ENCODE measurements around the gene USP11.

Gene USP11

DNA sequence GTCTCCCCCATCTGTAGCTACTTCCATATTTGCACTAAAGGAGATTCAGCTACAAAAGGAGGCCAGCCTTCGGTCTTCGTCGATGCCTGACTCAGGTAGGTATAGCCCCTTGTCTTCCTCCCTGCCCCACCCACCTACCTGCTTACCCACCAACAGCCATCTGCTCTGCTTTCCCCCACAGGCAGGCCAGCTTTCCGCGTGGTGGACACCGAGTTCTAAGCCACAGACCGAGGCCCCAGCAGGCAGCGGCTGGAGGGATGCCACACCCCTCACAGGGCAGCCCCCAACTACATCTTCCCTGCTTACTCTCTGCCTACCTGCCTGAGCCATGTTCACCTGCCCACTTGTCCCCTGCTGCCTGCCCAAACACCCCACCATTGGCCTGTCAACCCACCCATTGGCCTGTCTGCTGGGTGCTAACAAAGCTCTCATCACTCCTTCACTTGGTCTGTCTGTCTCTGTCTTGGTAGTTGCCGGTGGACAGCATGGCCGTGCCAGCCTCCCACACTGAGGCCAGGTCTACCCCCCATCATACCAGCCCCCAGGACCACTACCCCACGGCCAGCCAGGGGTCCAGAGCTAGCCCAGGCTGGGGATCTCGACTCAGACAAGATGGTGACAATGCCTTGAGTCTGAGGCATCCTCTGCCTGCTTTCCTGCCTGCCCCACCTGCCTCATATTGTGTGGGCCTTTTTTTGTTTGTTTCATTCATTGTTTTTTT, 4.1 kb upstream of the USP11 start:
- H3K36me3 ChIP-seq (ENCODE audit: control insufficient read depth, insufficient read depth, low read length), result peaks cover 48% of the 10 kb centered on the region
- no peak overlapping the region for H3K4me3 ChIP-seq (ENCODE audit: low read depth, low read length)
- no peaks in the 10 kb centered on the region for H3K9me3 ChIP-seq (ENCODE audit: control insufficient read depth, insufficient read depth, low read length)
- no peak overlapping the region for H3K9ac ChIP-seq (ENCODE audit: low read depth, low read length)
- no peaks in the 10 kb centered on the region for H3K27me3 ChIP-seq (ENCODE audit: control insufficient read depth, insufficient read depth, low read length)
- peaks cover 4% of the 10 kb centered on the region for H3K4me1 ChIP-seq (ENCODE audit: control insufficient read depth, insufficient read depth, low read length)

DNA sequence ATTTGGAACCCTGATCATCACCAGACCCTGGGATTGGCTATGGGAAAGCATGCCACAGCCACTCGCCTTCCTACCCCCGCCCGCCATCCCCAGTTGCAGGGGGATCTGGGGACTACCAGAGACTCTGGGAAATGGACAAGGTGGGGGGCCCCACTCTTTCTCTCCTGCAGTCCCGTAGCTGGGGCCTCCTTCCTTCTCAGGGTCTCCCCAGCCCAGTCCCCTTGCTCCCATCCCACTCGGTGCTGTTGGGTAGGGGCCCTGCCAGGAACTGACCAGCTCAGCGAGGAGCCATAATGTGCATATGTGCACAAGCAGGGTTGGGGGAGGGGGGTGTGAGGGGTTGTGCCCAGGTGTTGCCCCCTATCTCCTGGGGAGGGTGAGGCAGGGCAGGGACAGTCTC, 3.4 kb upstream of the USP11 start:
- Histone ChIP-seq H3K4me3 (ENCODE audit: low read depth, low read length) (no peak overlapping the region), H3K9me3 (ENCODE audit: control insufficient read depth, insufficient read depth, low read length) (no peaks in the 10 kb centered on the region), H3K4me1 (ENCODE audit: control insufficient read depth, insufficient read depth, low read length) (peaks cover 4% of the 10 kb centered on the region), H3K9ac (ENCODE audit: low read depth, low read length) (no peak overlapping the region), H3K36me3 (ENCODE audit: control insufficient read depth, insufficient read depth, low read length) (peaks cover 41% of the 10 kb centered on the region), H3K27me3 (ENCODE audit: control insufficient read depth, insufficient read depth, low read length) (no peaks in the 10 kb centered on the region)

DNA sequence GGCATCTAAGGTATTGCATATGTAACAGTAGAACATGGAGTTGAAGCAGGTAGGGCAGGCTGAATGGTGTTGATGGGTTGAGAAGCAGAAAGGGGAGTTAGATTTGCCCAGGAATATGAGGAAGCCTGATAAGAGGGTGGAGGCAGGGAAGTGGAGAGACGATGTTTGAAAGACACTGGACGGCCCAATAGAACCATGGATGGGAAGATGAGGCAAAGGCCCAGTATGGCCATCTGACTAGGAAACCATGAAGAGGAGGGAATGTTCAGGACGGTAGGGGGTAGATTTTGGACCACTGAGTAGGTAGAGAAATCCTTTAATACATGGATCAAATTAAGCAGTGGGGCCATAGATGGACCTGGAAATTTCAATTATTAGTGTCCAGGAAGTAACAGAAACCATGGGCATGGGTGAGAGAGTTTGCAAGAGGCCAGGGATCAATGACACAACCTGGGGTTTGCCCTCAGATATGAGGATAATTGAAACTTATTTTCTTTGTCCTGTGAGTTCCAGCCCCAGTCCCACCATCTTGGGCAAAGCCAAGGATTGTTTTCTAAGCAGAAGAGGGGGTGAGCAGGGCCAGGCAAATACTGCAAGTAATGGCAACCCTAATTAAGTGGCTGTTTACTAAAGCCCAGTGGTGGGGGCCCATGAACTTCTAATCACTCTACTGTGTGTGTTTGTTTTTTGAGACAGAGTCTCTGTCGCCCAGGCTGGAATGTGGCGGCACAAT, 2.5 kb upstream of the USP11 start:
- Histone ChIP-seq H3K9me3 (ENCODE audit: control insufficient read depth, insufficient read depth, low read length) (no peaks in the 10 kb centered on the region), H3K4me1 (ENCODE audit: control insufficient read depth, insufficient read depth, low read length) (peaks cover 4% of the 10 kb centered on the region), H3K27me3 (ENCODE audit: control insufficient read depth, insufficient read depth, low read length) (no peaks in the 10 kb centered on the region), H3K36me3 (ENCODE audit: control insufficient read depth, insufficient read depth, low read length) (peaks cover 34% of the 10 kb centered on the region), H3K4me3 (ENCODE audit: low read depth, low read length) (no peak overlapping the region), H3K9ac (ENCODE audit: low read depth, low read length) (no peak overlapping the region)

DNA sequence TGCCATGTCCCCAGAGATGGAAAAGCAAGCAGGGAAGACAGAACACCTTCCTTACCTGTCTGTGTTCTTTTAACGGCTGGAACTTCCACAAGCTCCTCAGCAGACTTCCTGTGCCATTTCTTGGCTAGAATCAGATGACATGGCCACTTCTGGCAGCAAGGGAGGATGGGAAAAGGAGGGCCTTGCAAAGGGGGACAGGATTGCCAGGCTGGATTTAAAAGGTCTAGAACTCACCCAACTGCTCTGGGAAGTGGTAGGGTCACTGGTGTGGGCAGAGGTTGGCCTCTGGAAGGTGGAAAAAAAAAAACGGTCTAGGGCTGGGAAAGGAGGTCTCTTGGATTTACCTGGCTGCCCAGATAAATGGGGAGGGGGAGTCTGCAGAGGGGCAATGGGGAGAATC, 1.6 kb upstream of the USP11 start:
- Histone ChIP-seq H3K9me3 (ENCODE audit: control insufficient read depth, insufficient read depth, low read length) (no peaks in the 10 kb centered on the region), H3K36me3 (ENCODE audit: control insufficient read depth, insufficient read depth, low read length) (peaks cover 25% of the 10 kb centered on the region), H3K9ac (ENCODE audit: low read depth, low read length) (no peak overlapping the region), H3K27me3 (ENCODE audit: control insufficient read depth, insufficient read depth, low read length) (no peaks in the 10 kb centered on the region), H3K4me1 (ENCODE audit: control insufficient read depth, insufficient read depth, low read length) (peaks cover 4% of the 10 kb centered on the region), H3K4me3 (ENCODE audit: low read depth, low read length) (no peak overlapping the region)

DNA sequence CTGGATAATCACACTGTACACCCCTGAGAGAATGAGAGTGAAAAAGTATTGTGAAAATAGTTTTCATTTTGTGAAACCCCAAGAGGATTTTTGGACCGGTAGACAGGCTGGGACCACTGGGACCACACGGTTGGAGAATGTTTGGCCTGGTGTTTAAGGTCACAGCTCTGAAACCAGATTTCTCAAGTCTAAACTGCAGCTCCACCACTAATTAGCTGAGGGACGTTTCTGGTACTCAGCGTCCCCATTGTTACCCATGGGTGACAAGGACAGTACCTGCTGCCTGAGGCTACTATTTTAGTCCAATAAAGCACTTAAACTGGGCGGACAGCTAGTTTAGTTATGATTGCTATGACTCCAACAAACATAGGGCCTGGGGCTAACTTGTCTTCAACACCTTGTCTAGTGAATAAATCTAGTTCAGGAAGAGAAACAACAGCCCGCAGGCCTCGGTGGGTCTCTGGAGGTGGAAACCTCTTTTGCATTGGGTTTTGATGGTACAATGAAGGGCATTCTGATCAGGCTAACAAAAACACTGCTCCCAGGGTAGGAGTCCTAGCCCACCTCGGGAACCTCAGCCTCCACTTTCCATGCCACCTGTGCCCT, 509 bp upstream of the USP11 start:
- Histone ChIP-seq H3K27me3 (ENCODE audit: control insufficient read depth, insufficient read depth, low read length) (no peaks in the 10 kb centered on the region), H3K9ac (ENCODE audit: low read depth, low read length) (peak overlapping the region; percentile 70), H3K4me3 (ENCODE audit: low read depth, low read length) (peak overlapping the region; percentile 62), H3K9me3 (ENCODE audit: control insufficient read depth, insufficient read depth, low read length) (no peaks in the 10 kb centered on the region), H3K36me3 (ENCODE audit: control insufficient read depth, insufficient read depth, low read length) (peaks cover 14% of the 10 kb centered on the region), H3K4me1 (ENCODE audit: control insufficient read depth, insufficient read depth, low read length) (peaks cover 4% of the 10 kb centered on the region)

DNA sequence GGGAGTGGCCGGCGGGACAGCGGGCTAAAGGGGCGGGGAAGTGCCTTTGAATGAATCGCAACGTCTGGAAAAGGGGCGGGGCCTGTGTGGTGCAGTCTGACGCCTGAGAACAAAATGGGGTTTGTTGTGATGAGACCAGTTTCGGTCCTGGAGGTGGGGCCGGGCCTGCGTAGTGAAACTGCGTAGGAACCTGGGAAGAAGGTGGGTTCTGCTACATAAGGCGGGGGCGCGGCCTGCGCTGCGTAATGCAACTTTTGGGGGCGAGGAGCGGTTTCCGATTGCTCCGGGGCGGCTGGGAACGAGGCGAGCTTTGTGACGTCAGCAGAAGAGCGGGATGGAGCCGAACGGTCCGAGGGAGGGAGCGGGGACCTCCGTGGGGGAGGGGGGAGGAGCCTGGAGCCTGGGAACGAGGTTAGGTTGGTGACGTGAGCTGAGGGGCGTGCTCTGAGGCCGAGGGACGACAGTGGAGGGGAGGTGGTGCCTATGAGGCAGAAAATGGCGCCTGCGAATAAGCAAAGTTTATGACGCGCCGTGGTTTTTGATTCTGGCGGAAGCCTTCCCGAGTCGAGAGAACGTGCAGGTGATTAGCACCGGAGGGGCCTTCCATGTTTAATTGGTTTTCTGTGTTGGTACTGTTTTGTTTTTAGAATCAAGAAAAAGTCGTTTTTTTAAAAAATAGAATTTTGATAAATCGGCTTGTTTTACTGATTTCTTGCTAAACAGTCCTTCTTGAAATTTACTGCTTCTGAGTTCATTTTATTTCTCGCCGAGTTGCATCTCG, 714 bp downstream of the USP11 start:
- H3K4me3 ChIP-seq (ENCODE audit: low read depth, low read length), result peak overlapping the region; percentile 62
- peak overlapping the region; percentile 98 for H3K9ac ChIP-seq (ENCODE audit: low read depth, low read length)

DNA sequence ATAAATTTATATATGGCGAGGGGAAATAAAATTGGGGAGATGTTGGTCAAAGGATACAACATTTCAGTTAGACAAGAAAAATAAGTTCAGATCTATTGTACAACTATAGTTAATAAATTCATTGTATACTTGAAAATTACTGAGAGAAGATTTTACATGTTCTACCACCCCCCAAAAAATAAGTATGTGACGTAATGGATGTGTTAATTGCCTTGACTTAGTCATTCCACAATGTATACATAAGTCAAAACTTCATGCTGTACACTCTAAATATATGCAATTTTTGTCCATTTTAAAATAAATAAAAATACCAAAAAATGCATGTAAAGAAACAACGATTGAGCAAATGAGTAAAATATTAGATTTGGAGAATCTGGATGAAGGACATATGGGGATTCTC, 1.8 kb downstream of the USP11 start:
- H3K4me3 ChIP-seq (ENCODE audit: low read depth, low read length), result peak overlapping the region; percentile 62
- H3K9ac ChIP-seq (ENCODE audit: low read depth, low read length), result no peak overlapping the region
- no peaks in the 10 kb centered on the region for H3K9me3 ChIP-seq (ENCODE audit: control insufficient read depth, insufficient read depth, low read length)
- H3K4me1 ChIP-seq (ENCODE audit: control insufficient read depth, insufficient read depth, low read length), result peaks cover 4% of the 10 kb centered on the region
- no peaks in the 10 kb centered on the region for H3K27me3 ChIP-seq (ENCODE audit: control insufficient read depth, insufficient read depth, low read length)
- peaks cover 5% of the 10 kb centered on the region for H3K36me3 ChIP-seq (ENCODE audit: control insufficient read depth, insufficient read depth, low read length)

More for the DNA sequence above, 714 bp downstream of the USP11 start:
- H3K9me3 ChIP-seq (ENCODE audit: control insufficient read depth, insufficient read depth, low read length), result no peaks in the 10 kb centered on the region
- peaks cover 4% of the 10 kb centered on the region for H3K4me1 ChIP-seq (ENCODE audit: control insufficient read depth, insufficient read depth, low read length)
- no peaks in the 10 kb centered on the region for H3K27me3 ChIP-seq (ENCODE audit: control insufficient read depth, insufficient read depth, low read length)
- H3K36me3 ChIP-seq (ENCODE audit: control insufficient read depth, insufficient read depth, low read length), result peaks cover 6% of the 10 kb centered on the region

DNA sequence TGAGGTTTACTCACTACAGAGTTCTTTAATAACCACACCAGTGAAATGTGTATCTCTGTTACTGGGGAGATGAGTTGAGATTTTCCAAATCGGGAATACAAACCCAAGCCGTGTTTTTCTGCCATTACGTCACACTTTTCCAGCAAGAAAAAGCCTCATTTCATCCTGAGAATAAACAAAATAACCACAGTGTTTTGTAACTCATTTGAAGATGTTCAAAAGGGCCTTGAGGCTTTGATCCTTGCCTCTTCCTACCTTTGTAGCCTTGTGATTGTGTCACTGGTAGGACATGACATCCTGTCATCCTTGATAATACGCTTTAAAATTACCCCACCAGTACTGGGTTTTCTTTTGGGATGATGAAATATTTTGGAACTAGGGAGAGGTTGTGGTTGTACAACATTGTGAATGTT, 2.9 kb downstream of the USP11 start:
- H3K4me3 ChIP-seq (ENCODE audit: low read depth, low read length), result no peak overlapping the region
- no peak overlapping the region for H3K9ac ChIP-seq (ENCODE audit: low read depth, low read length)
- H3K4me1 ChIP-seq (ENCODE audit: control insufficient read depth, insufficient read depth, low read length), result peaks cover 4% of the 10 kb centered on the region
- H3K27me3 ChIP-seq (ENCODE audit: control insufficient read depth, insufficient read depth, low read length), result no peaks in the 10 kb centered on the region
- no peaks in the 10 kb centered on the region for H3K9me3 ChIP-seq (ENCODE audit: control insufficient read depth, insufficient read depth, low read length)
- peaks cover 16% of the 10 kb centered on the region for H3K36me3 ChIP-seq (ENCODE audit: control insufficient read depth, insufficient read depth, low read length)

DNA sequence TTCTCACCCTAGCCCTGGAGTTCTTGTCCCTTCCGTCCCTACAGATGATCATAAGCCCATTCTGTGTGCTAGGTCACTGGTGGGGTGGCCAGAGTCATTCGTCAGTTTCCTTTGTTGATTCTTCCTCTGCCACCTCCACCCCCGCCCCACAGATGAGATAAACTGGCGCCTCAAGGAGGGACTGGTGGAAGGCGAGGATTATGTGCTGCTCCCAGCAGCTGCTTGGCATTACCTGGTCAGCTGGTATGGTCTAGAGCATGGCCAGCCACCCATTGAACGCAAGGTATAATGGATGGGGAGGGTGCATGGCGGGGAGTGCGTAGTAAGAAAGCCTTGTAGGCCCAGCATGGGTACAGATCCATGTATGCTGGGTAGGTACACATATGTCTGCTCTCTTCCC, 6.4 kb downstream of the USP11 start:
- no peak overlapping the region for H3K9ac ChIP-seq (ENCODE audit: low read depth, low read length)
- H3K4me1 ChIP-seq (ENCODE audit: control insufficient read depth, insufficient read depth, low read length), result no peaks in the 10 kb centered on the region
- peaks cover 43% of the 10 kb centered on the region for H3K36me3 ChIP-seq (ENCODE audit: control insufficient read depth, insufficient read depth, low read length)
- H3K9me3 ChIP-seq (ENCODE audit: control insufficient read depth, insufficient read depth, low read length), result no peaks in the 10 kb centered on the region
- no peaks in the 10 kb centered on the region for H3K27me3 ChIP-seq (ENCODE audit: control insufficient read depth, insufficient read depth, low read length)
- H3K4me3 ChIP-seq (ENCODE audit: low read depth, low read length), result no peak overlapping the region

DNA sequence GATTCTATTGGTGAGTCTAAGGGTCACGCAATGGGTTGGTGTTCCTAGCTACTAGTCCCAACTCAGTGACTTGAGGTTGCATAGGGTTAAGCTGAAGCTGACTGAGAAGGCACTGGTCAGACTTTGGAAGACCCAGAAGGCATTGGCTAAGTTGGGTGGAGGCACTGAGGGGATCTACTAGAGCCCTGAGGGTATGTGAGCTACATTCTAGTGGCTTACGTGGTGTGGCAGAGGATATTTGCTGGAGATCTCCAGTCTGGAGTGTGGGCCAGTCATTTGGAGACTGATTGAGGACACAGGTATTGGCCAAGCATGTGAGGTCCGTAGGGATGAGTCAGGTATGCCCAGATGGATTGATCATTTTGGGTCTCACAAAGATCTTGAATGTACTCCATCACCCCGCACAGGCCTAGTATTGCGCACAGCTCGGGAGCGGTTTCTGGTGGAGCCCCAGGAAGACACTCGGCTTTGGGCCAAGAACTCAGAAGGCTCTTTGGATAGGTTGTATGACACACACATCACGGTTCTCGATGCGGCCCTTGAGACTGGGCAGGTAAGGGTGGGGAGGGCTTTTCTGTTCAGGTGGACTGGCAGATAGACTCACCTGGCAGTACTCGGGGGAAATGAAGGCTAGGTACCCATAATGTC, 7.2 kb downstream of the USP11 start:
- peaks cover 51% of the 10 kb centered on the region for H3K36me3 ChIP-seq (ENCODE audit: control insufficient read depth, insufficient read depth, low read length)
- H3K27me3 ChIP-seq (ENCODE audit: control insufficient read depth, insufficient read depth, low read length), result no peaks in the 10 kb centered on the region

DNA sequence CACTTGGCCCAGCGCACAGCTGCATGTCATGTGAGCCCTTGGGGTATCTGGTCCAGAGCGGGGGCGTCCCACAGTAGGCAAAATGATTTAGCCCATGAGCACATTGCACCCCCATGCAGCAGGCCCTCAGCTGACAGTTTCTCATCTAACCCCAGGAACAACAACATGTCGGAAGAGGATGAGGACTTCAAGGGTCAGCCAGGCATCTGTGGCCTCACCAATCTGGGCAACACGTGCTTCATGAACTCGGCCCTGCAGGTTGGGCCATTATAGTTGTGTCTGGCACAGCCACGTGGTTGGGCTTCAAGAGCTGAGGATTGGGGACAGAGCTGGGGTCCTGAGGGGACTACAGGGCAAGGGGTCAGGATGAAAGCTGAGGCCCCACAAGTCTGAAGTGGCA, 7.8 kb downstream of the USP11 start:
- Histone ChIP-seq H3K4me3 (ENCODE audit: low read depth, low read length) (no peak overlapping the region), H3K36me3 (ENCODE audit: control insufficient read depth, insufficient read depth, low read length) (peaks cover 57% of the 10 kb centered on the region), H3K9me3 (ENCODE audit: control insufficient read depth, insufficient read depth, low read length) (no peaks in the 10 kb centered on the region), H3K4me1 (ENCODE audit: control insufficient read depth, insufficient read depth, low read length) (no peaks in the 10 kb centered on the region), H3K9ac (ENCODE audit: low read depth, low read length) (no peak overlapping the region), H3K27me3 (ENCODE audit: control insufficient read depth, insufficient read depth, low read length) (no peaks in the 10 kb centered on the region)

More for the DNA sequence above, 7.2 kb downstream of the USP11 start:
- H3K9me3 ChIP-seq (ENCODE audit: control insufficient read depth, insufficient read depth, low read length), result no peaks in the 10 kb centered on the region
- no peaks in the 10 kb centered on the region for H3K4me1 ChIP-seq (ENCODE audit: control insufficient read depth, insufficient read depth, low read length)
- no peak overlapping the region for H3K9ac ChIP-seq (ENCODE audit: low read depth, low read length)
- H3K4me3 ChIP-seq (ENCODE audit: low read depth, low read length), result no peak overlapping the region
